KG1 (cell line): ENCODE measurements around the gene CA12.

Experiments used
- DNase-seq: peaks from one replicate; lab custom pipeline; 2025; lab: John Stamatoyannopoulos, UW

Gene CA12

GRCh38 chr15:63374686-63375520, 6.7 kb downstream of the CA12 start:
- no peak for DNase-seq

GRCh38 chr15:63373866-63374548, 7.6 kb downstream of the CA12 start:
- no peak for DNase-seq

GRCh38 chr15:63373330-63373729, 8.3 kb downstream of the CA12 start:
- DNase-seq, result no peak

- DNase-seq, result no peak
These were observed 8.9 kb downstream of the CA12 start for GRCh38 chr15:63372753-63373152.

GRCh38 chr15:63372018-63372705, 9.5 kb downstream of the CA12 start:
- no peak for DNase-seq

GRCh38 chr15:63371297-63371918, 10.2 kb downstream of the CA12 start:
- no peak for DNase-seq

- DNase-seq, result no peak
These were observed 10.9 kb downstream of the CA12 start for GRCh38 chr15:63370764-63371163.

GRCh38 chr15:63369781-63370180, 11.9 kb downstream of the CA12 start:
- no peak for DNase-seq

- DNase-seq, result no peak
These were observed 12.3 kb downstream of the CA12 start for GRCh38 chr15:63369296-63369695.

GRCh38 chr15:63368503-63368902, 13.1 kb downstream of the CA12 start:
- no peak for DNase-seq

- no peak for DNase-seq
These were observed 13.7 kb downstream of the CA12 start for GRCh38 chr15:63367900-63368299.

- DNase-seq, result no peak
These were observed 14.3 kb downstream of the CA12 start for GRCh38 chr15:63367390-63367789.

- DNase-seq, result no peak
These were observed 15.2 kb downstream of the CA12 start for GRCh38 chr15:63366451-63366850.

- DNase-seq, result no peak
These were observed 16.4 kb downstream of the CA12 start for GRCh38 chr15:63365273-63365680.

GRCh38 chr15:63364399-63365272, 17.0 kb downstream of the CA12 start:
- no peak for DNase-seq

GRCh38 chr15:63363292-63363691, 18.4 kb downstream of the CA12 start:
- no peak for DNase-seq

- no peak for DNase-seq
These were observed 18.8 kb downstream of the CA12 start for GRCh38 chr15:63362885-63363284.

- DNase-seq, result no peak
These were observed 19.4 kb downstream of the CA12 start for GRCh38 chr15:63362196-63362595.

GRCh38 chr15:63360170-63360569, 21.5 kb downstream of the CA12 start:
- no peak for DNase-seq

- DNase-seq, result no peak
These were observed 23.2 kb downstream of the CA12 start for GRCh38 chr15:63358241-63359029.

- DNase-seq, result no peak
These were observed 23.9 kb downstream of the CA12 start for GRCh38 chr15:63357731-63358130.
